Suprapubic skin (tissue), 4 donors: ENCODE data around the gene SEPHS1. TPM values are rescaled to one million over a fixed set of nuclear protein-coding genes. Genes with fewer than 3 reads are reported as not detected.

Experiments
- DNase-seq, 2 donors: peaks; one replicate each; pipeline ENCODE4 v3.0.0-alpha.2; 2019; ENCODE audit warnings: low spot score in 2 of 2
- H3K27ac ChIP-seq: fragments of 200-600 bp; sonication (generic); one replicate; pipeline ENCODE4 v1.5.1; 2019
- H3K27me3 ChIP-seq: fragments of 200-600 bp; sonication (generic); one replicate; pipeline ENCODE4 v1.5.1; 2019
- H3K36me3 ChIP-seq: fragments of 200-600 bp; sonication (generic); one replicate; pipeline ENCODE4 v1.5.1; 2019
- H3K4me1 ChIP-seq: fragments of 200-600 bp; sonication (generic); one replicate; pipeline ENCODE4 v1.5.1; 2019
- H3K4me3 ChIP-seq: fragments of 200-600 bp; sonication (generic); one replicate; pipeline ENCODE4 v1.5.1; 2019; ENCODE audit warnings: mild to moderate bottlenecking
- H3K9me3 ChIP-seq: fragments of 200-600 bp; sonication (generic); one replicate; pipeline ENCODE4 v1.5.1; 2019
- CTCF ChIP-seq, 2 donors: fragments of 200-600 bp in 1 of 2; fragments of 450-650 bp in 1 of 2; sonication (generic) in 1 of 2; IDR thresholded peaks; one replicate each; pipeline ENCODE4 v1.5.1; 2016 to 2019; ENCODE audit warnings: antibody characterized with exemption in 2 of 2, mild to moderate bottlenecking in 1 of 2, moderate library complexity in 1 of 2
- EP300 ChIP-seq: sonication (generic); formaldehyde crosslinking; IDR thresholded peaks from one replicate; pipeline ENCODE4 v1.6.1; 2017; ENCODE audit warnings: antibody characterized with exemption
- POLR2A ChIP-seq, 2 donors: fragments of 450-650 bp; IDR thresholded peaks; one replicate each; pipeline ENCODE4 v1.6.1; 2017; ENCODE audit warnings: antibody characterized with exemption in 2 of 2, mild to moderate bottlenecking in 2 of 2, moderate library complexity in 2 of 2
- POLR2AphosphoS5 ChIP-seq, 3 donors: sonication (generic); formaldehyde crosslinking; IDR thresholded peaks; one replicate each; pipeline ENCODE4 v1.6.1; 2017; ENCODE audit warnings: antibody characterized with exemption in 3 of 3
- WGBS: methylation state at CpG from one replicate; pipeline ENCODE4 v1.1.5; 2018; 5-methylcytosine and 5-hydroxymethylcytosine counted together
- total RNA-seq, 4 donors: library from RNA; depleted of rRNA; stranded (reverse); fragments of >200 nt; gene quantifications; one replicate each; pipeline ENCODE4 v1.1.0, GENCODE V29; 2016

The SEPHS1 gene
- total RNA-seq, 4 donors from 2014 or later, result 23.1 to 31.6 (median 25.4) TPM

GRCh38 chr10:13270877-13271551 lies 77.1 kb downstream of the SEPHS1 start:
- no peak for DNase-seq
- 83% methylated on average over 9 of the region's 9 CpGs for WGBS
- Histone ChIP-seq H3K27me3 (no peaks in the 10 kb centered on the region), H3K27ac (no peak overlapping the region), H3K9me3 (no peaks in the 10 kb centered on the region), H3K4me3 (no peak overlapping the region), H3K4me1 (peaks cover 11% of the 10 kb centered on the region), H3K36me3 (no peaks in the 10 kb centered on the region)
- TF ChIP-seq POLR2AphosphoS5 (IDR thresholded peaks at IDR 0.05) (no peak), CTCF (IDR thresholded peaks at IDR 0.05) (no peak), POLR2A (IDR thresholded peaks at IDR 0.05) (no peak), EP300 (no peak)

- TF ChIP-seq EP300, result no peak
- TF ChIP-seq CTCF (IDR thresholded peaks at IDR 0.05), result no peak
- no peak for TF ChIP-seq POLR2AphosphoS5 (IDR thresholded peaks at IDR 0.05)
- no peak for TF ChIP-seq POLR2A (IDR thresholded peaks at IDR 0.05)
- no peak for DNase-seq
- H3K4me1 ChIP-seq, result peaks cover 11% of the 10 kb centered on the region
- H3K9me3 ChIP-seq, result no peaks in the 10 kb centered on the region
- no peak overlapping the region for H3K27ac ChIP-seq
- no peaks in the 10 kb centered on the region for H3K27me3 ChIP-seq
- H3K36me3 ChIP-seq, result no peaks in the 10 kb centered on the region
- 54% methylated on average over 3 of the region's 3 CpGs for WGBS
- H3K4me3 ChIP-seq, result no peak overlapping the region
Measured at GRCh38 chr10:13268841-13269240, 79.3 kb downstream of the SEPHS1 start.

- Histone ChIP-seq H3K36me3 (no peaks in the 10 kb centered on the region), H3K27ac (no peak overlapping the region), H3K4me1 (peaks cover 11% of the 10 kb centered on the region), H3K27me3 (no peaks in the 10 kb centered on the region), H3K9me3 (no peaks in the 10 kb centered on the region), H3K4me3 (no peak overlapping the region)
- WGBS, result 85% methylated on average over 4 of the region's 4 CpGs
- TF ChIP-seq POLR2A (IDR thresholded peaks at IDR 0.05), result no peak
- no peak for DNase-seq
Measured at GRCh38 chr10:13268310-13268709, 79.8 kb downstream of the SEPHS1 start.

Other genes with a start within 250 kb of the SEPHS1 start
- gene OPTN, start 248.1 kb downstream of the SEPHS1 start, total RNA-seq, result 10 to 100 TPM; 43.7 to 75.6 (median 62.5) TPM
- gene MCM10, start 186.7 kb downstream of the SEPHS1 start, total RNA-seq, result 1 to 10 TPM in 3 of 4 donors, under 1 TPM in 1; 0.36 to 1.7 (median 1.2) TPM
- not detected for gene UCMA, start 113.9 kb downstream of the SEPHS1 start, total RNA-seq
- 10 to 100 TPM; 10.5 to 22.2 (median 13.3) TPM for gene PHYH, start 48.2 kb downstream of the SEPHS1 start, total RNA-seq
- 10 to 100 TPM in 1 of 4 donors, 1 to 10 TPM in 3; 4.7 to 13.4 (median 6.5) TPM for gene BEND7, start 180.7 kb upstream of the SEPHS1 start, total RNA-seq
- 10 to 100 TPM; 21.8 to 44.0 (median 25.7) TPM for gene PRPF18, start 238.7 kb upstream of the SEPHS1 start, total RNA-seq